Ureter (tissue), 1 donor: ENCODE results near the gene TRAF1. TPM values are rescaled to one million over a fixed set of nuclear protein-coding genes. Genes with fewer than 3 reads are reported as not detected.

Source experiments
- DNase-seq: peaks from one replicate; pipeline ENCODE4 v3.0.0-alpha.2; 2020; ENCODE audit warnings: low spot score
- total RNA-seq: library from RNA; stranded (reverse); gene quantifications from one replicate; pipeline ENCODE4 v1.2.4, GENCODE V29; 2023
- donor health status: DM: yes; HTN: yes; CAD: no.

TRAF1 gene
- total RNA-seq, 1 donor from 2014 or later, result 10.0 TPM

DNA sequence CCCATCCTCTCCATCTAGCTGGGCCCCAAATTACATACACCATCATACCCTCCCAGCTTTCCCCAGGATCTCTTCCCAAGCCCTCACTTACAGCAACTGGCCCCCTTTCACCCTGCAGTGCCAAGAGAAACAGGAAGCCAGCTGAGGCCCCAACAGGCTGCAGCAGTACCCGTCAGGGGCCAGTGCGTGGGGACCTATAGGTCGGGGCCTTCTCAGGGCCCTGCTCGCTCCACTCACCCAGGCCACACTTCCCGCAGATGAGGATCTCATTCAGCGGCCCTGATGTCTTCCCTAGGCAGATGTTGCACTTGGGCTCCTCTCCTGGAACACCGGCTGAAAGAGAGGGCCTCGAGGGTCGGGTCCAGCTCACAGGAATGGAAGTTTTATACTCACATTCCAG lies 56.4 kb downstream of the TRAF1 start:
- no peak for DNase-seq

DNA sequence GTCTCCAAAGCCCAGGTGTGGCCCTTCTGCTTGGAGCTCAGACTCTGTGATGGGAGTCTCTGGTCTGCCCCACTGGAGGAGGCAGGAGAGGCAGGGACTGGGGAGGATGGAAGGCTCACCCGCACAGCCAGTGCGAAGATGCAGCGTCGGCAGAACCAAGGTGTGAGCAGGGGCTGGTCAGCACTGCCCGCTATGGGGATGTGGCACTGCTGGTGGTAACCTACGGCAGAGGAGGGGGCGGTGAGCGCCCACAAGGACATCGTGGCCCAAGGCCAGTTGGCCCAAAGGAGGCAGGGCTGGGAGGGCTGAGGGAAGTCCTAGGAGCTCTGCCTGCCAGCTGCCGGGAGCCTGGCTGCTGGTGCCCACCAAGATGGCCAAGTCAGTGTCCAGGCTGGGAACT lies 56.9 kb downstream of the TRAF1 start:
- no peak for DNase-seq

DNA sequence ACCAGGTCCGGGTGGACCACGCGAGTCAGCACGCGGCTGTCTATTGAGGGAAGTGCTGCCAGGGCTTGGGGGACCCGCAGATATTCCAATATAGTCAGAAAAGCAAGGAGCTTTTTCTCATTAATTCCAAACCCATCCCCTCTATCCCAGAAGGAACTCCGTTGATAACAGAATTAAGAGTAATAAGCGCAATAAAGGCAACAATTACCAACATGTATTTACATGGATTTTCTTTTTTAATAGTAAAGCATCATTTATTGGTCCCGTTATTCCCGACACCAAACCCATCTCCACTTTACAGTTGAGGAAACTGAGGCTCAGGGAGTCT lies 57.3 kb downstream of the TRAF1 start:
- DNase-seq, result no peak

DNA sequence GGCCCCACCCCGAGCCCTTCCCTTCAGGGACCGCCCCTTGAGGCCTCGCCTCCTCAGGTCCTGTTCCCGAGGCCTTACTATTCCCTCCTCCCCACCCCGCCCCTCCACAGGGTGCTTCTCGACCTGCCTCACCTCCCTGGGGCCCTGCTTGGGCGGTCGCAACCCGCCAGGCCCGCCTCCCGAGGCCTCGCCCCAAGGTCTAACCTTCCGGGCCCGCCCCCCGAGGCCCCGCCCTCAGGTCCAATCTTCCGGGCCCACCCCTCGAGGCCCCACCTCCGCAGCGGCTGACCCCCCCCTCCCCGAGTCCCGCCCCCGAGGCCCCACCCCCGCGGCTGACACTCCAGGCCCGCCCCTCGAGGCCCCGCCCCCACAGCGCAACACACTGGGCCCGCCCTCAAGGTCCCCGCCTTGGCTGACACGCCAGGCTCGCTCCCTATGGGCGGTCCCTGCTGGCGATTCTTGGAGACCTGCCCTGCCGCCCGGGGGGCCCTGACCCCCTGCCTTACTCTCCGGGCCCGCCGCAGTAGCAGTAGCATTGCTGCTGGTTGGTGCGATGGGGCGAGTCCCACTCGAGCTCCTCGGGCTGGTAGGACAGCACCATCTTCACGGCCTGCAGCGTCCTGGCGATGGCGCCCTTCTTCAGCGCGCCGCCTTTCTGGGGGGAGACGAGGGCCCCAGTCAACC lies 57.8 kb downstream of the TRAF1 start:
- peak; percentile 97 for DNase-seq

DNA sequence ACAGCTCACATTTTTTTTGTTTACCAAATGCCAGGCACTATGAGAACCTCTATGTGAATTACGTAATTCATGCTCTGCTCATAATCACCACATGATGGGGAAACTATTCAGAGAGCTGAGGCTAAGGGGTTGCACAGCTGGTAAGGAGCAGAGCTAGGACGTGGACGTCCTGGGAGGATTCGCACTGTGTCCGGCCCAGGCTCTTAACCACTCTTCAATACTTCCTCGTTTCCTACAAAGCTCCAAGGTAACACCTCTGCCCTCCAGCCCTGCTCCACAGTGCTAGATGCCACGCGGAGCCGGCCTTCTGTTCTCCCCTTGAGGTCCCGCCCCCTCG lies 58.3 kb downstream of the TRAF1 start:
- no peak for DNase-seq

DNA sequence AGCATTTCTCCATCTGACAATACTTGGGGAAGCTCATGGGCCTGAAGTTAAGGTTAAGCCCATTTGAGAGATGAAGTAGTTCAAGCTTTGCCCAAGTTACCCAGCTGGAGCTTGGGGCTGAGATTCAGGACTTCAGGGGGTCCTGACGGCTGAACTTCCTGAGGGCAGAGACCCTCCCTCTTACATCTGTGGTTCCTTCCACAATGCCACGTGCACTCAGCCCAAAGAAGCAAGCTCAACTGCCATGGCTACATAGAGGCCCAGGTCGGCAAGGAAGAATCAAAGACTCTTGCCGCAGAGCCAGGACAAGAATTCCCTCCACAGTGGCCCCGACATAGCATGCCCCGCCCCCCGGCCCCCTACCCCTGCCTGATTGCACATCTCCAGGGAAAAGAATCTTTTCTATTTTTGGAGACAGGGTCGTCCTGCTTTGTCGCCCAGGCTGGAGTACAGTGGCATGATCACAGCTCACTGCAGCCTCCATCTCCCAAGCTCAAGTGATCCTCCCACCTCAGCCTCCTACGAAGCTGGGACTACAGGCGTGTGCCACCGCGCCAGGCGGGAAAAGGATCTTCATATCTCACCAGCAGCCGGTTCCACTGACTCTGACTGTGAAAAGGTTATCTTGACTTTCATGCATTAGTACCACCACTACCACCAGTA lies 58.8 kb downstream of the TRAF1 start:
- no peak for DNase-seq

DNA sequence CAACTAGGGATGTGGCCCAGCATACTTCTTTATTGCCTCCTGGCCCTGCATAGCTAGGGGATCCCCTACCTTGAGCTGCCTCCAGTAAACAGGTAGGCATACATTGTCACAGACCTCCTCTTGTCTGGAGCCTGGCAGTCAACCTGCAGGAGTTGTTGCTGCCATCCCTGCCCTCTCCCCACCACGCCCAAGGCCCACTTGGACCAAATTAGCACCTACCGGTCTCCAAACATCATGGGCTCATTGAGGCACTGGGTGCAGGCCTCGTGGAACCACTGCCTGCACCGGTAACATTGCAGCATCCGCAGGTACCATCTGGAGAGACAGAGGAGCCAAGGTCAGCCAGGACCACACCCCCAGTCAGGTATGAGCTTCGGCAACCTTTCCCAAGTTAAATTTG lies 59.9 kb downstream of the TRAF1 start:
- no peak for DNase-seq

DNA sequence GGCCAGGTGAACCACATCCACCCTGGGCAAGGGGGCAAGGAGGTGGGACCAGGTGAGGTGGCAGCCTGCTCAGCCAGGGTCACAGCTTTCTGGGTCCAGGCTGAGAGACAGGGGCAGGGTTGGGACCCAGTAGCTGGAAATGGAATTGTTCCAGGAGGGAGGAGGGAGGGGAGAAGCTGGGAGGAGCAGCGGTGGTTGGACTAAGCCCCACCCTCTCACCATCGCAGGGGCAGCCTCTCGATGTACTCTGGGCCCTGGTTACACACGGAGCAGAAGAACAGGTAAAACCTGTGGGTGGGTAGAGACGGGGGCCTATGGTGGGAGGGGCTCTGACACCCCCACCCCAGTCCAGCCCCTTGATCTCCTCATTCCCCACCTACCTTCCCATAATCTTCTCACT lies 60.8 kb downstream of the TRAF1 start:
- DNase-seq, result no peak

DNA sequence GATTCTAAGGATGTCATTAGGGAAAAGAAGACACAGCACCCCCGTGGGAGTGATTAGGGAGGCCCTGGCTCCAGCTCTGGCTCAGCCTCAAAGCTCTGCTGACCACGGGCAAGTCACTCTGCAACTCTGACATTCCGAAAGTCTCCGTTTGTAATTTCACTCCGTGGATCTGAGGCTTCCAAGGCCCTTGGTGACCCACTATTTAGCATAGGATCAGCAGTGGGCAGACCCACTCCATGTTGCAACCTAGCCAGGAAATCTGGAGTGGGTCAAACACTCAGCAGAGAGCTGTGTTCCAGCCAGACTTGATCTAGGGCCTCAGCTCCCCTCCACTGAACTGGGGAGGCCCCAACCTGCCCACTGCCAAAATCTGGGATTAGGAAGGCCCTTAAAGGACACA lies 61.4 kb downstream of the TRAF1 start:
- no peak for DNase-seq

DNA sequence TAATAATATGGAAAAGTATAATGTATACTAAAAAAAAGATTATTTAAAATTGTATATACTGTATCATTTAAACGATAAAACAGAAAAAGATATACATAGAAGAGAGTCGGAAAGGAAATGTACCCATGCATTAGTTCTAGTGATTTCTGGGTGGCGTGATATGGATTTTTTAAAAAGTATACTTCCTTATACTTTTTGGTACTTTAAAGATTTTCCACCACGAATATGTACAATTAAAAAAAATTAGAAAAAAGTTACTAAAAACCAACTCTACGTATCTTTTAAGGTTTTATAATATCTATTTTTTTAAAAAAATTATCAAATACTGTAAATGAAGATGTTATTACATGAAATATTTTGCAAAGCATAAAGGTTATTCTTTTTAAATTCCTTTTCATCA lies 61.9 kb downstream of the TRAF1 start:
- no peak for DNase-seq

DNA sequence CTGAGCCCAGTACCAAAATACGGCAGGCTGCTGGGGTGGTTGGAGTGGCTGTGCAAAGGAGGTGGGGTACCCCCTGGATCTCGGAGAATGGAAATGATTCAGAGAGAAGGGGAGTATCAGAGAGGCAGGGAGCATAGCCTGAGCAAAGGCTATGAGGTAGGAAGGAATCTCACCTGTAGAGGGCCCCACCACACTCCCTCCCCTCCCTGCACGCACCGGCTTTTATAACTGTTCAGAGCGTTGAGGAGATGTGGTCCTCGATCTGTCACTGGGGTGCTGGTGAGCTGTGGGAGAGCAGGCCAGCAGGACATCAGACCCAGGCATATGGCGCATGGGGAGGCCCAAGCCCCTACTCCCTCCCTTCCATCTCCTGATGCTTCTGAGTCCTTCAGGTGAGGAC lies 62.8 kb downstream of the TRAF1 start:
- no peak for DNase-seq

DNA sequence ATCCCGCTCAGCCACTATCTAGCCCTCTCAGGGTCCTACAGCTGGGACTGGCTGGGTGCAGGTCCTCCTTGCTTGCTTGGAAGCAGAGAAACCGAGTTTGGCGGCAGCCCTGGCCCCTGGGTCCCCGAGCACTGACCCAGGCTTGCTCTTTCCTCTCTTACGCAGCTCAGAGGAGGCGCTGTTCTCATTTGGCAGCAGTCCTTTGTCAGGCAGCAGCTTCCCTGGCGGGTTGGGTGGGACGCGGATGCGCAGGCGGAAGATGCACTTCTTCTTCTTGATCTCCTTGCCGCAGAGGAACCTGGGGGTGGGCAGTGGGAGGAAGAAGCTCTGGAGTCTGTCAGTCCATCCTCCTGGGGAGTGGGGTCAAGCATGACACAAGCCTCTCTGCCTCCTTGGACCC lies 64.1 kb downstream of the TRAF1 start:
- DNase-seq, result no peak

DNA sequence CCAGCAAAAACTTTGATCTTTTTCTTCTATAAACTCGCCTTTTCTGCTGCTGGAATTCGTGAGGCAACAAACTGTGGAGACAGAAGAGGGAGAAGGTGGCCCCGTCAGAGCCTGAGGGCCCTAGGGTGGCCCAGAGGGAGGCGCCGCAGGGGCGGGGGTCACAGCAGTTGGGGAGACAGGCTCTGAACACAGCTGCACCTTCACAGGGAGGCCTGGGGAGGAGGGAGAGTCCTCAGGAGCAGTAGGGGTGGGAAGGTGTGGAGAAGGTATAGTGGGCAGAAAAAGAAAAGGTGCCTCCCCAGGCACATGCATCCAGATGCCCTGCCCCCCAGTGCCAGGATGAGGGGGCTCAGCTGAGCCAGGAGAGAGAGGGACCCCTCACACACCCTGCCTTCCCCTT lies 64.7 kb downstream of the TRAF1 start:
- DNase-seq, result no peak

DNA sequence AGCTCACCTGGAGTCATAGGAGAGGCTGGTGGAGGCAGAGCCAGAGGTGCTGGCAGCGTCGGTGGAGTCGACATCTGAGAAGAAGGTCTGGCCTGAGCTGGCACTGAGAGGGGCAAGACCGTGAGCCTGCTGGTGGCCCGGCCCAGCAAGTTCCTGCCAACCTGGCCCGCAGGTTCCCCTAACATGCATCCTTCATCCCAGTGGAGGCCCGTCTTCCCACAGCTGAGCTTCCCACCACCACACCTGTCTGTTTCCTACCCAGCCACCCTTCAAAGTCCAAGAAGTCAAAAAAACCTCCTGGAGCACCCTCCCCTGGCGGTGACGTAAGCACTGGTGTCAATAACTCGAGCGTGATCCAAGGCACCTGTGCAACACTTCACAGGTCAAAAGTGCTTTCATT lies 66.5 kb downstream of the TRAF1 start:
- no peak for DNase-seq

DNA sequence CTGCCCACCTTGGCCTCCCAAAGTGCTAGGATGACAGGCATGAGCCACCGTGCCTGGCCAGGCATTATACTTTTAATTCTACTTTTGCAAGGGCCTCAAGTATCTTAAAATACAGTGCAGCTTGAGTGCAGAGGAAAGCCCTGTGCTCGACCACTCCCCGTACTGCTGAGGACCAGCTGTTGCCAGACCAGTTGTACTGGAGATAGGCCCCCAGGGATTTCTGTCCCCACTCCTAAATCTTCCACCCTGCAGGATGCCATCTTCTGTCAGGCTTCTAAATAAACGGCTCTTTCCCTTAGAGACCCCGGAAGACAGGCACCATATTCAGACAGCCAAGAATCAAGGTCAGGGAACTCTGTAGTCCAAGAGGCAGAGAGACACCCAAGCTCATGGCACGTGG lies 67.2 kb downstream of the TRAF1 start:
- no peak for DNase-seq

DNA sequence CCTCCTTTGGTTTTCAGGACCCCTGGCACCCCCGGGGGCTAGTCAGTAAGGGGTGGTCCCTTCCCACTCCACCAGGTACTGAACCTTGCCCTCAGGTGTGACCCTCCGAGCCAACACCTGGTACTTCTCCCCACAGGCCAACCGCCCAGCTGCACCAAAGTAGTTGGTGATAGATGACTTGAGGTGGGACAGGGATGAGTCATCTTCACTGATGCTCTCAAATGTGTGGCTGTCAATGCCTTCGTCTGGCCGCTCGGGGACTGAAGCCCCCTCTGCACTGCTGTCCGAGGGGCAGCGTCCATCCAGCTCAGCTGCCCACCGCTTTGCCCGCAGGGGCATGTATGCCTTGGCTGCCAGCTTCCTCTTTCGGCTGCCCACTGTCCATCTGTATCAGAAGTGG lies 68.7 kb downstream of the TRAF1 start:
- DNase-seq, result no peak

DNA sequence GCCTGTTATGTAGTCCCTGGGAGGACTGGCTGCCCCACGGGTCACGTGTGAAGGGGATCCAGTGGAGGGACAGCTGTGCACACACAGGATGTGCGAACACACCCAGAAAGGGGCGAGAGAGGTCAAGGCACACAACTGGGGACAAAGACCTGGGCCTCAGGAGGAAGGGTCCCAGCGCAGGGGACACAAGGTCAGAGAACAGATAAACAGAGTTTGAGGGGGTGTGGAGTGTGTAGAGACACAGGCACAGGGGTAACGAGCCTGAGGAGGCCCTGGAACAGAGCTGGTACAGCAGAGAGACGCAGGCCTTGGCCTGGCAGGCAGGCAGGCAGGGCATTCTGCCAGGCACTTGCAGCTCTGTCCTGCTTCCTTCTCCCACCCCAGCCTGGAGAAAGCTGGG lies 69.1 kb downstream of the TRAF1 start:
- DNase-seq, result no peak

DNA sequence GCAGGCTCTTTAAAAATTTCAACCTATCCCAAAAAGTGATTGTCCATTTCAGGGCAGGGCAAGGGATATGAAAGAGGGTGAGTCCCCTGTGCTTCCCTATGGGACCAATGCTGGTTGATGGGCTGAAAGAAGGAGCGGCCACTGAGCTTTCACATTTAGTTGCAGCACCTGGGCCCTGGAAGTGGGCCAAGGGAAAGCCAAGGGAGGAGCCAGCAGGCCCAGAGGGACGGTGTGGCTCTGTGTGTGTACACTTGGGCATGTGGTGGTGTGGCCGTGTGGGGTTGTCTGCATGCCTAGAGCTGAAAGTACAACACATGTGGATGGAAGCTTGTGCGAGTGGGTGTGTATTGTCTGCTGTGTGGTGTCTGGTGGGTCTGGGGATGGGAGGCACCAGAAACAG lies 69.9 kb downstream of the TRAF1 start:
- peak; percentile 69 for DNase-seq

DNA sequence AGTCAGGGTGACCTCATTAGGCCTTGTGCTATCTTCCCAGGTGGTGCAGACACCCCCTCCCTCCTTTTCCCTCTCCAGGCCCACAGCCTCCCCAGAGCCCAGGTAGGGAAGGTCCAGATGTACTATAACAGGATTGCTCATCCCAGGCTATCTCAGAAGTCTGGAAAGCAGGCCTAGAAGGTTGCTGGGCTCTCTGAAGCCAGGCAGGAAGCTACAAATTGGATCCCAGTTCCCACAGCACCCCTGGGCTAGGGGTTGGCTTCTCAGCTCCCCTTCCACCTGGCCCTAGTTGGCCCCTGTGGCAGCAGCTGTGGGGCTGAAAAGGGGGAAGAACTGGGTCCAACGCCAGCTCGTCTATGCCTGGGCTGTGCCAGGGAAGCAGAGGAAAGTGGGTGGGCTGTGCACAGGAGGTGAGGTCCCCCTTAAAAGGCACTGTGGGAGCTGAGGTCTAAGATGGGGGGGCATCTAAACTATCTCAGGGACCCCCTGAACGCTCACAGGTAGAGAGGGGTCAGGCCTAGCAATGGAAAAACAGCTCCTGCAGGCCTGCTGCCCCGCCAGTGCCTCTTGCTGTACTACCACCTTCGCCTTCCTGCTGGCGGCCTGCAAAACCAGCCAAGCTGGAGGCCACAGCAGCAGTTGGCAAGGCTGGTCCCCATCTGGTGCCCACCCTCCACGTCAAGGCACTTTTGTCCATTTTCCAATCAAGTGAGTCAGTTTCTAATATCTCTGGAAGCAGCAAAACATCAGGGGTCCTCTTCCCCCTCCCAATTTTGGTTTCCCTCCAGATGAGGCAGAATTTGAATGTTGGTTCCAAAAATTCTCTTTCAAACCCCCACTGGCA lies 70.5 kb downstream of the TRAF1 start:
- no peak for DNase-seq

DNA sequence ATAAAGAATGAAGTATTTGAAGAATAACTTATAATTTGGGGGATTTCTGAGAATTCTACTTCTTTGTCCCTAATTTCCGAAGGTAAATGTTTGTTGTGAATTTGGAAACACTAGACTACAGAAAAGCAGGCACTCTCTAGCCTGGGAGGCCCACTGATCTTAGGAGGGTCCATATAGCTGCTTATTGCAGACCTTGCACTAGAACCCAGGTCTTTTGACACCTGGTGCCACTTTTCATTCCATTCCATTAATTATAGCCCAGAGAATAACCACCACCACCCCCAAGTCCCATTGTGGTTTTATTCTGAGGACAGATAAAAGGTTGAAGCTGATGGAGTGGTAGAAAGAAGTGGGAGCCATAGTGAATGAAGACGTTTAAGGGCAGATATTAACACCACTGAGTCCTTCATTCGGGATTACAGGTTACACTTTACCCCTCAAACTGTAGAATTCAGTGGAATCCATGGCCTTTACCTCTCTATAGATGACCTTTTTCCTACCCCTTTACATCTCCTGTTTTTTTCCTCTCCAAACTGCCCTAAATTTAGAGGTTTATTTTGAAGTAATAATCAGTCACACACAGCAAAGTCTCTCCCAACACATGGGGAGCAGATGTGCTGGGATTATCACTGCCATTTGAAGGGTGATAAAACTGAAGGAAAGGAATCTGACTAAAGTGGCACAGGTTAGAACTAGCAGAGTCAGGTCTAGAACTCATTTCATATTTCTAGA lies 71.8 kb downstream of the TRAF1 start:
- DNase-seq, result no peak

DNA sequence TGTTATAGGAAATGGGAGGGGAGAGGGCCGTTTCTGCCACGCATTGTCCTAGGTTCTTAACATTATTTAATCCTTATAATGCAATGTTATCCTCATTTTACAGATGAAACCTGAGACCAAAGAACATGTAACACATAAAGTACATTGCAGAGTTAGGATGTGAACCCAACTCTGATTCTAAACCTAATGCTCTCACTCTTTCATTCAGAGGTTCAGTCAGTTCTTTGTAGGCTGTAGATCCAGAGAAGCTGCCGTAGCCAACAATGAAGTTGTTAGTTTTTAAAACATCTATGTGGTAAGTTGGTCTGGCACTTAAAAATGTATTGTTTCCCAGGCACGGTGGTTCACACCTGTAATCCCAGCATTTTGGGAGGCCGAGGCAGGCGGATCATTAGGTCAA lies 73.4 kb downstream of the TRAF1 start:
- DNase-seq, result no peak
